ENCODE results near the gene PAQR9.

Gene PAQR9

DNA sequence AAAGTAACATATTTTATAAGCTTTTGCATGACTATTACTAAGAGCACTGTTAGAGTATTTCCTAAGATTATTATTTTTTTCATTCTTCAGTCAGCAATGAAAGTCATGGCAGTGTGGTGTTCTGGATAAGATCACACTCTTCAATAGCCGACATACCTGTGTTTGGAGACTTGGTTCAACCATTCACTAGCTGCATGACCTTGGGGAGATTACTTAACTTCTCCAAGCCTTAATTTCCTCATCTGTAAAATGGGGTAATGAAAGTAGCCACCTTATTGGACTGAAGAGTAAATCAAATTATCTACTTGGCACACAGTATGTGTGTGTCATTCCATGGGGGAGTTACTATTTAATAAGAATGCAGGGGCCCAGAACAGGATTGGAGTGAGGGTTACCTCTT is 50.0 kb downstream of the PAQR9 start:
- Histone ChIP-seq H3K4me1 (ENCODE audit: insufficient read depth, low read length, severe bottlenecking) (no peaks in the 10 kb centered on the region), H3K27me3 (ENCODE audit: insufficient read depth, low read length) (peaks cover 3% of the 10 kb centered on the region; the same call in 1 of the 2 replicates), H3K79me2 (ENCODE audit: insufficient read depth, low read length) (no peaks in the 10 kb centered on the region), H3K9me2 (ENCODE audit: low read depth, low read length) (no peaks in the 10 kb centered on the region), H2AFZ (ENCODE audit: low read length) (no peak overlapping the region), H3F3A (ENCODE audit: insufficient read depth, low read length) (no peaks in the 10 kb centered on the region), H3K4me3 (ENCODE audit: low read depth, low read length, poor library complexity, severe bottlenecking) (no peak overlapping the region), H3K36me3 (ENCODE audit: insufficient read depth, low read length) (no peaks in the 10 kb centered on the region), H3K9ac (ENCODE audit: low read length) (no peak overlapping the region), H3K27ac (ENCODE audit: low read depth, low read length, poor library complexity, severe bottlenecking) (no peak overlapping the region), H3K4me2 (ENCODE audit: low read length) (no peak overlapping the region), H4K20me1 (ENCODE audit: insufficient read depth, low read length) (no peaks in the 10 kb centered on the region), H3K9me3 (ENCODE audit: low read length) (no peaks in the 10 kb centered on the region)
- TF ChIP-seq EZH2 (IDR thresholded peaks at IDR 0.05; ENCODE audit: borderline replicate concordance, low read length), result no peak
- TF ChIP-seq, protein P1, sequence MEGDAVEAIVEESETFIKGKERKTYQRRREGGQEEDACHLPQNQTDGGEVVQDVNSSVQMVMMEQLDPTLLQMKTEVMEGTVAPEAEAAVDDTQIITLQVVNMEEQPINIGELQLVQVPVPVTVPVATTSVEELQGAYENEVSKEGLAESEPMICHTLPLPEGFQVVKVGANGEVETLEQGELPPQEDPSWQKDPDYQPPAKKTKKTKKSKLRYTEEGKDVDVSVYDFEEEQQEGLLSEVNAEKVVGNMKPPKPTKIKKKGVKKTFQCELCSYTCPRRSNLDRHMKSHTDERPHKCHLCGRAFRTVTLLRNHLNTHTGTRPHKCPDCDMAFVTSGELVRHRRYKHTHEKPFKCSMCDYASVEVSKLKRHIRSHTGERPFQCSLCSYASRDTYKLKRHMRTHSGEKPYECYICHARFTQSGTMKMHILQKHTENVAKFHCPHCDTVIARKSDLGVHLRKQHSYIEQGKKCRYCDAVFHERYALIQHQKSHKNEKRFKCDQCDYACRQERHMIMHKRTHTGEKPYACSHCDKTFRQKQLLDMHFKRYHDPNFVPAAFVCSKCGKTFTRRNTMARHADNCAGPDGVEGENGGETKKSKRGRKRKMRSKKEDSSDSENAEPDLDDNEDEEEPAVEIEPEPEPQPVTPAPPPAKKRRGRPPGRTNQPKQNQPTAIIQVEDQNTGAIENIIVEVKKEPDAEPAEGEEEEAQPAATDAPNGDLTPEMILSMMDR (IDR thresholded peaks at IDR 0.05; ENCODE audit: low read length), result no peak

DNA sequence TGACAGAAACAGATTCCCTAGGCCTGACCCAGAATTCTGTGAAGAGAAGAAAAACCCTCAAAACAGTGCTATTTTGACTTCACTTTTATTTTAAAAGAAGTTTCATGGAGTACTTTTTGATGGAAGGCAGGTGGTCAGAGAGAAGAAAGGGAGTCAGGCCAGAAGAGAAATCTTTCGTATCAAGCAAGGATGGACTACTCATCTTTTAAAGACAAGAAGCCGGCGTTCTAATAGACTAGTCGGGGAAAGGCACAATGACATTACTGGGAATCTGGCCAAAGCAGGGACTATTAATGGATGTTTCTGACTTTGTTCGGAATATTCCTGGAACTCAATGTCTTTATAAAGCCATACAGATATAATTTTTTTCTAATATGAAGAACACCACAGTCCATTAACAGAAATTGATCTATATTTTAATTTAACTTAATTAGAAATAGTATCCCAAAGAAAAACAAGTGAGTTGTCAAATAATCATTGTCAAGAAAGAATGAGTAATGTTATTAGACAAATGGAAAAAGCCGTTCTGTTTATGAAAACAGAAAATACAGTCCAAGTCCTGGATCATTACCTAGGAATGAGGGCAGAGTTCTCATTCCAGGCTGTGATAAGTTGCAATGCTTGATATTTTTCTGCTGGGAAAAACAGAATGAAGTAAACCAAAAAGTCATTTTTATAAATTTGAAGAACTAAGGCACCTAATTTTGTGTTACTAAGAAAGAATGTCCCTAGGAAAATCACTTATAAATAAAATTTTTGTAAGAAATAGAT is 50.9 kb downstream of the PAQR9 start:
- Histone ChIP-seq H3K9me2 (ENCODE audit: low read depth, low read length) (no peaks in the 10 kb centered on the region), H4K20me1 (ENCODE audit: insufficient read depth, low read length) (no peaks in the 10 kb centered on the region), H3K9ac (ENCODE audit: low read length) (no peak overlapping the region), H3K36me3 (ENCODE audit: insufficient read depth, low read length) (no peaks in the 10 kb centered on the region), H3K9me3 (ENCODE audit: low read length) (no peaks in the 10 kb centered on the region), H3K4me2 (ENCODE audit: low read length) (no peak overlapping the region), H3K4me1 (ENCODE audit: insufficient read depth, low read length, severe bottlenecking) (no peaks in the 10 kb centered on the region), H2AFZ (ENCODE audit: low read length) (no peak overlapping the region; the same call in 1 of the 2 replicates), H3K27ac (ENCODE audit: low read depth, low read length, poor library complexity, severe bottlenecking) (no peak overlapping the region), H3F3A (ENCODE audit: insufficient read depth, low read length) (no peaks in the 10 kb centered on the region), H3K4me3 (ENCODE audit: low read depth, low read length, poor library complexity, severe bottlenecking) (no peak overlapping the region), H3K27me3 (ENCODE audit: insufficient read depth, low read length) (peaks cover 3% of the 10 kb centered on the region; the same call in 1 of the 2 replicates), H3K79me2 (ENCODE audit: insufficient read depth, low read length) (no peaks in the 10 kb centered on the region)
- TF ChIP-seq, protein P1 (IDR thresholded peaks at IDR 0.05; ENCODE audit: low read length), result no peak
- TF ChIP-seq EZH2 (IDR thresholded peaks at IDR 0.05; ENCODE audit: borderline replicate concordance, low read length), result no peak
